H1 (cell line): Measurements from ENCODE around the gene CYRIA. TPM values are rescaled to one million over a fixed set of nuclear protein-coding genes. Genes with fewer than 3 reads are reported as not detected.

Experiments
- CTCF ChIA-PET: fragments of 300-600 bp; sonication (Branson Sonifier 250); formaldehyde crosslinking; loops from one replicate; lab custom pipeline; 2021; ENCODE audit not compliant: partially characterized antibody; lab: Charles Lee
- POLR2A ChIA-PET: fragments of 300-600 bp; sonication (Branson Sonifier 250); formaldehyde crosslinking; loops from one replicate; lab custom pipeline; 2021; ENCODE audit warnings: inconsistent platforms; ENCODE audit not compliant: partially characterized antibody; lab: Charles Lee
- DNase-seq, 2 experiments: peaks; one replicate each; pipeline versions ENCODE4 v3.0.0 to v3.0.0-alpha.2; 2010 to 2022; ENCODE audit warnings: low spot score in 2 of 2, low read depth in 1 of 2, mixed read lengths in 1 of 2
- FAIRE-seq: peaks from 2 replicates; lab custom pipeline; 2011; peaks lifted over from hg19 to GRCh38; lab: Jason Lieb, UNC
- H2AFZ ChIP-seq: 2 replicates; pipeline ENCODE4 v1.8.1; 2012; ENCODE audit warnings: low read length, inconsistent platforms
- H2AK5ac ChIP-seq: 2 replicates; pipeline ENCODE4 v1.6.1; 2013; ENCODE audit warnings: low read depth, low read length
- H2BK120ac ChIP-seq: replicated peaks from 2 replicates; pipeline ENCODE3; 2013; ENCODE audit warnings: low read depth, low read length, inconsistent platforms
- H2BK12ac ChIP-seq: 2 replicates; pipeline ENCODE4 v1.6.1; 2013; ENCODE audit warnings: low read depth, low read length
- H2BK15ac ChIP-seq: 2 replicates; pipeline ENCODE4 v1.6.1; 2013; ENCODE audit warnings: low read length
- H2BK20ac ChIP-seq: 2 replicates; pipeline ENCODE4 v1.6.1; 2013; ENCODE audit warnings: low read length
- H2BK5ac ChIP-seq: 2 replicates; pipeline ENCODE4 v1.6.1; 2013; ENCODE audit warnings: low read depth, low read length
- H3K14ac ChIP-seq: 2 replicates; pipeline ENCODE4 v1.6.1; 2013; ENCODE audit warnings: inconsistent platforms; ENCODE audit not compliant: insufficient read length
- H3K18ac ChIP-seq: 2 replicates; pipeline ENCODE4 v1.6.1; 2013; ENCODE audit warnings: low read length; ENCODE audit errors: extremely low read depth
- H3K23ac ChIP-seq: 2 replicates; pipeline ENCODE4 v1.6.1; 2013; ENCODE audit warnings: inconsistent platforms; ENCODE audit not compliant: insufficient read length
- H3K23me2 ChIP-seq: 2 replicates; pipeline ENCODE4 v1.6.1; 2013; ENCODE audit warnings: low read depth, low read length
- H3K27ac ChIP-seq: 2 replicates; pipeline ENCODE4 v1.6.1; 2011; ENCODE audit warnings: low read depth, low read length, inconsistent platforms
- H3K27me3 ChIP-seq, 4 experiments: replicated peaks in 1 of 4; 1 replicate in 1 of 4; 2 replicates in 3 of 4; pipeline versions ENCODE4 v1.6.1 to v1.8.1; 2011 to 2013; ENCODE audit warnings: low read length in 3 of 4, mild to moderate bottlenecking in 3 of 4, inconsistent platforms in 2 of 4, mixed read lengths in 2 of 4, moderate library complexity in 1 of 4; ENCODE audit not compliant: control insufficient read depth in 3 of 4, insufficient read depth in 3 of 4; ENCODE audit errors: extremely low read depth in 1 of 4
- H3K36me3 ChIP-seq, 4 experiments: 2 replicates each; pipeline versions ENCODE4 v1.6.1 to v1.8.1; 2011 to 2013; ENCODE audit warnings: mild to moderate bottlenecking in 4 of 4, low read length in 3 of 4, moderate library complexity in 2 of 4, control low read depth in 1 of 4, inconsistent platforms in 1 of 4; ENCODE audit not compliant: insufficient read depth in 4 of 4, control insufficient read depth in 2 of 4
- H3K4ac ChIP-seq: replicated peaks from 2 replicates; pipeline ENCODE3; 2013; ENCODE audit warnings: low read length, low read depth, mixed read lengths, inconsistent platforms; ENCODE audit not compliant: insufficient read length
- H3K4me1 ChIP-seq, 4 experiments: replicated peaks in 1 of 4; 1 replicate in 1 of 4; 2 replicates in 3 of 4; pipeline versions ENCODE4 v1.6.1 to v1.8.1; 2011 to 2013; ENCODE audit warnings: low read length in 3 of 4, inconsistent platforms in 2 of 4, mixed read lengths in 1 of 4; ENCODE audit not compliant: insufficient read depth in 4 of 4, control insufficient read depth in 3 of 4
- H3K4me2 ChIP-seq, 2 experiments: 2 replicates each; pipeline versions ENCODE4 v1.6.1 to v1.8.1; 2011 to 2013; ENCODE audit warnings: low read depth in 2 of 2, low read length in 2 of 2, control low read depth in 1 of 2, inconsistent platforms in 1 of 2, mild to moderate bottlenecking in 1 of 2; ENCODE audit not compliant: insufficient read depth in 1 of 2
- H3K4me3 ChIP-seq, 4 experiments: fragments of 200-600, 300-600 bp in 1 of 4; sonication (generic), shearing (Covaris generic), sonication (Bioruptor Twin) in 1 of 4; 2 replicates each; pipeline versions ENCODE4 v1.5.1 to v1.8.1; 2011 to 2016; ENCODE audit warnings: low read length in 4 of 4, low read depth in 3 of 4, control low read depth in 2 of 4, inconsistent platforms in 2 of 4, mild to moderate bottlenecking in 2 of 4, mixed read lengths in 1 of 4, moderate library complexity in 1 of 4; ENCODE audit not compliant: insufficient read depth in 2 of 4; ENCODE audit errors: extremely low read depth in 1 of 4
- H3K56ac ChIP-seq: replicated peaks from 2 replicates; pipeline ENCODE3; 2013; ENCODE audit warnings: low read depth, mild to moderate bottlenecking, mixed read lengths, low read length, inconsistent platforms; ENCODE audit not compliant: insufficient read length
- H3K79me1 ChIP-seq: 2 replicates; pipeline ENCODE4 v1.6.1; 2013; ENCODE audit warnings: low read depth, low read length, control low read depth
- H3K79me2 ChIP-seq, 2 experiments: 2 replicates each; pipeline versions ENCODE4 v1.6.1 to v1.8.1; 2012 to 2013; ENCODE audit warnings: low read length in 2 of 2, mild to moderate bottlenecking in 2 of 2, inconsistent platforms in 1 of 2; ENCODE audit not compliant: insufficient read depth in 2 of 2, control insufficient read depth in 1 of 2
- H3K9ac ChIP-seq, 4 experiments: replicated peaks in 1 of 4; 1 replicate in 1 of 4; 2 replicates in 3 of 4; pipeline versions ENCODE4 v1.6.1 to v1.8.1; 2011 to 2013; ENCODE audit warnings: low read depth in 3 of 4, low read length in 3 of 4, control low read depth in 2 of 4, mild to moderate bottlenecking in 2 of 4, moderate library complexity in 2 of 4, inconsistent platforms in 1 of 4; ENCODE audit errors: extremely low read depth in 1 of 4
- H3K9me3 ChIP-seq, 2 experiments: 2 replicates each; pipeline versions ENCODE4 v1.6.1 to v1.8.1; 2012 to 2013; ENCODE audit warnings: mild to moderate bottlenecking in 2 of 2, moderate library complexity in 2 of 2, control low read depth in 1 of 2, inconsistent platforms in 1 of 2, low read depth in 1 of 2, low read length in 1 of 2, mixed read lengths in 1 of 2; ENCODE audit not compliant: insufficient read depth in 2 of 2
- H4K20me1 ChIP-seq, 2 experiments: replicated peaks in 1 of 2; 2 replicates each; pipeline versions ENCODE3 to v1.8.1; 2011 to 2013; ENCODE audit warnings: inconsistent platforms in 2 of 2, low read length in 2 of 2, mild to moderate bottlenecking in 1 of 2; ENCODE audit not compliant: insufficient read depth in 2 of 2, control insufficient read depth in 1 of 2
- H4K5ac ChIP-seq: 2 replicates; pipeline ENCODE4 v1.6.1; 2013; ENCODE audit warnings: low read length, low read depth, mixed read lengths, inconsistent platforms; ENCODE audit not compliant: insufficient read length
- H4K8ac ChIP-seq: 2 replicates; pipeline ENCODE4 v1.8.0; 2013; ENCODE audit warnings: mild to moderate bottlenecking, moderate library complexity, low read length, inconsistent platforms; ENCODE audit not compliant: insufficient read depth; ENCODE audit errors: extremely low read depth
- H4K91ac ChIP-seq: replicated peaks from 2 replicates; pipeline ENCODE3; 2013; ENCODE audit warnings: low read length, mixed read lengths, inconsistent platforms; ENCODE audit not compliant: insufficient read length
- EGR1 ChIP-seq: IDR thresholded peaks from 2 replicates; pipeline ENCODE4 v1.6.1; 2011; ENCODE audit warnings: low read depth, low read length, borderline replicate concordance
- POLR2AphosphoS5 ChIP-seq: IDR thresholded peaks from 2 replicates; pipeline ENCODE4 v1.6.1; 2011; ENCODE audit warnings: low read depth, low read length
- WGBS, 2 experiments: shearing (Covaris generic) in 1 of 2; methylation state at CpG; one replicate each; pipeline versions ENCODE4 v1.1.6 to v1.1.7; 2013 to 2015; ENCODE audit warnings: low lambda C conversion rate in 2 of 2, mixed read lengths in 2 of 2, inconsistent platforms in 1 of 2, low coverage in 1 of 2, missing lambda C conversion rate in 1 of 2; ENCODE audit not compliant: insufficient replicate concordance in 2 of 2, insufficient coverage in 1 of 2, insufficient read length in 1 of 2; ENCODE audit errors: extremely low coverage in 1 of 2, missing lambda C conversion rate in 1 of 2; 5-methylcytosine and 5-hydroxymethylcytosine counted together
- polyA plus RNA-seq, 7 experiments: library from polyadenylated mRNA; depleted of rRNA in 3 of 7; stranded (reverse) in 5 of 7; unstranded in 2 of 7; fragments of >200 nt in 5 of 7; fragments of 200-250 nt in 2 of 7; gene quantifications; 1 replicate in 5 of 7; 2 replicates in 1 of 7; 4 replicates in 1 of 7; pipeline versions ENCODE4 v1.2.1 to v1.2.3, GENCODE V29; 2011 to 2013; ENCODE audit warnings: missing spikeins in 2 of 7, mixed read lengths in 2 of 7
- total RNA-seq: library from RNA; stranded (reverse); fragmentation: NEBNext Ultra II Directional; extraction: Animal tissue kit (Norgen Biotek cat#: 25700); gene quantifications from 2 replicates; pipeline ENCODE4 v1.2.1, GENCODE V29; 2021

Gene CYRIA
- total and polyA plus RNA-seq, 2 of the 8 experiments (the other 6 are each of a cell fraction or from before 2014, with no cell fraction given), result 1.5 to 9.8 TPM

DNA sequence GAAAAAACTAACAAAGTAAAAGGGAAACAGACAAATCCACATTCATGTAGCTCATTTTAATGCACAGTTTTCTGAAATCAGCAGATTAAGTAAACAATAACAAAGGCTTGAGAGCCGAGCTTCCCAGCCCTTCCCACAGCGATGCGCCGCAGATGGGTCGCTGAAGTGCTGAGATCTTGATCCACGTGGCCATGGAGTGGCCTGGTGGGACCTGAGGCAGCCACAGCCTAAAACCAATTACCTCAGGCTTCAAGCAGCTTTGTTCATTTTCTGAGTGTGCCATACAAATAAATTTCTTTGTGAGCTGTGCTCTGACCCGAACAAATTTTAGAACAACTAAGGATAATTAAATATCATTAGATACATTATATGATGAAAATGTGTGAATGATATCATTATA, 25.6 kb upstream of the CYRIA start:
- CTCF ChIA-PET, result interaction anchor here (0.6 to 0.7 kb wide), 2 partner anchors 9 to 65 kb away, joined by 3 to 4 read pairs; no protein-coding TSS in a partner anchor
- H3K79me2 ChIP-seq, result no peaks in the 10 kb centered on the region
- H3K23me2 ChIP-seq, result peaks cover 1% of the 10 kb centered on the region; the same call in 1 of the 2 replicates
- no peak overlapping the region for H3K4ac ChIP-seq
- H4K91ac ChIP-seq, result no peak overlapping the region
- H3K27me3 ChIP-seq, result no peaks in the 10 kb centered on the region
- H3K4me2 ChIP-seq, result no peak overlapping the region
- no peak overlapping the region for H2BK15ac ChIP-seq
- no peak overlapping the region for H3K18ac ChIP-seq
- no peak overlapping the region for H3K56ac ChIP-seq
- H3K9me3 ChIP-seq, result no peaks in the 10 kb centered on the region
- no peak overlapping the region for H2BK12ac ChIP-seq
- H3K9ac ChIP-seq, result no peak overlapping the region
- POLR2A ChIA-PET, result no interaction called here
- no peak overlapping the region for H2BK5ac ChIP-seq
- H4K8ac ChIP-seq, result no peak overlapping the region
- H3K79me1 ChIP-seq, result no peaks in the 10 kb centered on the region
- H2AFZ ChIP-seq, result no peak overlapping the region
- no peak overlapping the region for H3K23ac ChIP-seq
- H3K27ac ChIP-seq, result no peak overlapping the region
- H3K4me3 ChIP-seq, result no peak overlapping the region
- H2BK20ac ChIP-seq, result no peak overlapping the region
- H2BK120ac ChIP-seq, result no peak overlapping the region
- 97% methylated on average over 7 of the region's 7 CpGs; no CpG with 5 or more reads in 1 of the 2 experiments for WGBS, 2 experiments
- no peak overlapping the region for H4K5ac ChIP-seq
- H2AK5ac ChIP-seq, result no peak overlapping the region
- no peaks in the 10 kb centered on the region for H4K20me1 ChIP-seq
- H3K36me3 ChIP-seq, result no peaks in the 10 kb centered on the region
- DNase-seq (no peak), FAIRE-seq (no peak)
- H3K14ac ChIP-seq, result no peak overlapping the region
- no peaks in the 10 kb centered on the region for H3K4me1 ChIP-seq
- no peak for TF ChIP-seq POLR2AphosphoS5
- peak; percentile 40; the same call in 1 of the 2 replicates for TF ChIP-seq EGR1
